Sigmoid colon (tissue), 4 donors: ENCODE data around the gene APBB2.

Source experiments
- EP300 ChIP-seq, 4 donors: sonication (generic); formaldehyde crosslinking; IDR thresholded peaks; one replicate each; pipeline ENCODE4 v1.6.1; 2017; ENCODE audit warnings: antibody characterized with exemption in 4 of 4
- POLR2A ChIP-seq, 2 donors: fragments of 450-650 bp; IDR thresholded peaks; one replicate each; pipeline ENCODE4 v1.6.1; 2016; ENCODE audit warnings: antibody characterized with exemption in 2 of 2, mild to moderate bottlenecking in 2 of 2, moderate library complexity in 2 of 2
- POLR2AphosphoS5 ChIP-seq, 4 donors: sonication (generic); formaldehyde crosslinking; IDR thresholded peaks; one replicate each; pipeline ENCODE4 v1.6.1; 2017; ENCODE audit warnings: antibody characterized with exemption in 4 of 4
- TF ChIP-seq, protein P1 (sequence below), 4 experiments: fragments of 450-650 bp in 3 of 4; fragments of 200-600 bp in 1 of 4; IDR thresholded peaks; one replicate each; pipeline ENCODE4 v1.5.1; 2016 to 2019; ENCODE audit warnings: antibody characterized with exemption in 4 of 4, mild to moderate bottlenecking in 3 of 4, moderate library complexity in 2 of 4

DNA sequence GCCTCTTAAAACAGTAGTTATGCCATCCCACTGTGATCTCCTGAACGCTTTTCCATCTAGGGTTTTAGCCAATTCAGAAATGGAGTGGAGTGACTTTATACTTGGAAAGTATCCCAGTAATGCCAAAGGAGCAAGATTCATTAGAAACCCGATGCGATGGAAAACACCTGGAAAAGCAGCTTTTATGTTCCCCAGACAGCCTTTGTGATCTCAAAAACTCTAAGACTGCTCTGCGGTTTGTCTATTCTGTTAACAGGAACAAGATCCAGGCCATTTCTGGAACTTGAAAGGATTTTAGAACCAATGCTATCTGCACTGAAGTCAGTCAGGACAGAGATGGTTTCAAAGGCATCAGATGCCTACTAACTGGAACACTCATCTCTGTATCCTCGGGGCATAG is 145.1 kb downstream of the APBB2 start:
- TF ChIP-seq, protein P1, sequence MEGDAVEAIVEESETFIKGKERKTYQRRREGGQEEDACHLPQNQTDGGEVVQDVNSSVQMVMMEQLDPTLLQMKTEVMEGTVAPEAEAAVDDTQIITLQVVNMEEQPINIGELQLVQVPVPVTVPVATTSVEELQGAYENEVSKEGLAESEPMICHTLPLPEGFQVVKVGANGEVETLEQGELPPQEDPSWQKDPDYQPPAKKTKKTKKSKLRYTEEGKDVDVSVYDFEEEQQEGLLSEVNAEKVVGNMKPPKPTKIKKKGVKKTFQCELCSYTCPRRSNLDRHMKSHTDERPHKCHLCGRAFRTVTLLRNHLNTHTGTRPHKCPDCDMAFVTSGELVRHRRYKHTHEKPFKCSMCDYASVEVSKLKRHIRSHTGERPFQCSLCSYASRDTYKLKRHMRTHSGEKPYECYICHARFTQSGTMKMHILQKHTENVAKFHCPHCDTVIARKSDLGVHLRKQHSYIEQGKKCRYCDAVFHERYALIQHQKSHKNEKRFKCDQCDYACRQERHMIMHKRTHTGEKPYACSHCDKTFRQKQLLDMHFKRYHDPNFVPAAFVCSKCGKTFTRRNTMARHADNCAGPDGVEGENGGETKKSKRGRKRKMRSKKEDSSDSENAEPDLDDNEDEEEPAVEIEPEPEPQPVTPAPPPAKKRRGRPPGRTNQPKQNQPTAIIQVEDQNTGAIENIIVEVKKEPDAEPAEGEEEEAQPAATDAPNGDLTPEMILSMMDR (IDR thresholded peaks at IDR 0.05): no peak
- TF ChIP-seq POLR2AphosphoS5 (IDR thresholded peaks at IDR 0.05) (peak; percentile 54 to 96 (median 92)), POLR2A (IDR thresholded peaks at IDR 0.05) (no peak), EP300 (IDR thresholded peaks at IDR 0.05) (peak in 3 of 4 donors; percentile 45 to 73 (median 70))
